ENCODE data around the gene CREB3L2.

- TF ChIP-seq POLR2AphosphoS5 (IDR thresholded peaks at IDR 0.05) (no peak), CTCF (IDR thresholded peaks at IDR 0.05) (no peak), POLR2A (IDR thresholded peaks at IDR 0.05) (no peak), EP300 (IDR thresholded peaks at IDR 0.05) (no peak)
Observed at GRCh38 chr7:137890449-137890921, 111.4 kb downstream of the CREB3L2 start.

All from suprapubic skin (tissue), 4 donors.